Activated naive CD8-positive, alpha-beta T cell (primary cell): ENCODE measurements around the gene BRI3BP.

Experiments used
- H3K27ac Mint-ChIP-seq: one replicate; pipeline ENCODE4 v1.8.0; 2021; ENCODE audit warnings: mixed read lengths
- H3K27me3 Mint-ChIP-seq: one replicate; pipeline ENCODE4 v1.8.0; 2021; ENCODE audit warnings: mixed read lengths
- H3K36me3 Mint-ChIP-seq: one replicate; pipeline ENCODE4 v1.8.0; 2021; ENCODE audit warnings: mixed read lengths
- H3K4me1 Mint-ChIP-seq: one replicate; pipeline ENCODE4 v1.8.0; 2021; ENCODE audit warnings: low read depth, mixed read lengths
- H3K4me3 Mint-ChIP-seq: one replicate; pipeline ENCODE4 v1.8.0; 2021; ENCODE audit warnings: mild to moderate bottlenecking, mixed read lengths
- H3K9me3 Mint-ChIP-seq: one replicate; pipeline ENCODE4 v1.8.0; 2021; ENCODE audit warnings: low read depth, mixed read lengths

Gene BRI3BP

GRCh38 chr12:124995200-124995961 is 1.9 kb downstream of the BRI3BP start:
- H3K27me3 Mint-ChIP-seq, result no peaks in the 10 kb centered on the region
- no peaks in the 10 kb centered on the region for H3K9me3 Mint-ChIP-seq
- H3K27ac Mint-ChIP-seq, result no peak overlapping the region
- H3K4me1 Mint-ChIP-seq, result peaks cover 19% of the 10 kb centered on the region
- H3K36me3 Mint-ChIP-seq, result no peaks in the 10 kb centered on the region
- peak overlapping the region; percentile 93 for H3K4me3 Mint-ChIP-seq

- H3K4me1 Mint-ChIP-seq, result peaks cover 13% of the 10 kb centered on the region
- no peaks in the 10 kb centered on the region for H3K27me3 Mint-ChIP-seq
- no peaks in the 10 kb centered on the region for H3K9me3 Mint-ChIP-seq
- no peak overlapping the region for H3K27ac Mint-ChIP-seq
- no peaks in the 10 kb centered on the region for H3K36me3 Mint-ChIP-seq
- H3K4me3 Mint-ChIP-seq, result no peak overlapping the region
Observed at GRCh38 chr12:124998705-124999104, 5.3 kb downstream of the BRI3BP start.

GRCh38 chr12:125001636-125002035 is 8.2 kb downstream of the BRI3BP start:
- Mint-ChIP-seq H3K4me1 (peaks cover 2% of the 10 kb centered on the region), H3K4me3 (no peak overlapping the region), H3K36me3 (no peaks in the 10 kb centered on the region), H3K27me3 (no peaks in the 10 kb centered on the region), H3K27ac (no peak overlapping the region), H3K9me3 (no peaks in the 10 kb centered on the region)

GRCh38 chr12:125003021-125003420 is 9.6 kb downstream of the BRI3BP start:
- Mint-ChIP-seq H3K4me3 (no peak overlapping the region), H3K4me1 (peaks cover 6% of the 10 kb centered on the region), H3K36me3 (peaks cover 2% of the 10 kb centered on the region), H3K27ac (no peak overlapping the region), H3K9me3 (no peaks in the 10 kb centered on the region), H3K27me3 (no peaks in the 10 kb centered on the region)

DNA sequence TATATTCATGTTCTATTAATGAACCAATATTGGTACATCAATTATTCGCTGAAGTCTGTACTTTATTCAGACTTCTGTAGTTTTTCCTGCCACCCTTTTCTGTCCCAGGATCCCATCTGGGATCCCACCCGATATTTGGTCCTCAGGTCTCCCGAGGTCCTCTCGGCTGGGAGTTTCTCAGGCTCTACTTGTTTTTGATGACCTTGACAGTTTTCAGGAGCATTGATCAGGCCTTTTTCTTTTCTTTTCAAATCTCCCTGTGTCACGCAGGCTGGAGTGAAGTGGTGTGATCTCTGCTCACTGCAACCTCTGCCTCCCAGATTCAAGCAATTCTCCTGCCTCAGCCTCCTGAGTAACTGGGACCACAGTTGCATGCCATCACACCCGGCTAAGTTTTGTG is 11.2 kb downstream of the BRI3BP start:
- Mint-ChIP-seq H3K27me3 (no peaks in the 10 kb centered on the region), H3K9me3 (no peaks in the 10 kb centered on the region), H3K36me3 (peaks cover 2% of the 10 kb centered on the region), H3K27ac (no peak overlapping the region), H3K4me3 (no peak overlapping the region), H3K4me1 (peaks cover 6% of the 10 kb centered on the region)

DNA sequence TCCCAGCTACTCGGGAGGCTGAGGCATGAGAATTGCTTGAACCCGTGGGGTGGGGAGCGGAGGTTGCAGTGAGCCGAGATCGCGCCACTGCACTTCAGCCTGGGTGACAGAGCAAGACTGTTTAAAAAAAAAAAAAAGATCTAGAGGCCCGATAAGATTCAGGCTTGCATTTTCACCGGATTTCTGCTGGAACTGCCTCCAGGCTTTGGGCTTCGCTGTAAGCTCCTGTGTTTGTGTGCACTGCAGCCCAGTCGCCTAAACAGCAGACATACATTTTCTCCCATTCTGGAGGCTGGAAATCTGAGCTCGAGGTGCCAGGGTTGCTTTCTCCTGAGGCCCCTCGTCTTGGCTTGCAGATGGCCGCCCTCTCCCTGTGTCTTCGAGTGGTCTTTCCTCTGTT is 12.2 kb downstream of the BRI3BP start:
- no peak overlapping the region for H3K4me3 Mint-ChIP-seq
- H3K4me1 Mint-ChIP-seq, result peaks cover 4% of the 10 kb centered on the region
- H3K27me3 Mint-ChIP-seq, result no peaks in the 10 kb centered on the region
- no peaks in the 10 kb centered on the region for H3K9me3 Mint-ChIP-seq
- H3K27ac Mint-ChIP-seq, result no peak overlapping the region
- H3K36me3 Mint-ChIP-seq, result peaks cover 2% of the 10 kb centered on the region

DNA sequence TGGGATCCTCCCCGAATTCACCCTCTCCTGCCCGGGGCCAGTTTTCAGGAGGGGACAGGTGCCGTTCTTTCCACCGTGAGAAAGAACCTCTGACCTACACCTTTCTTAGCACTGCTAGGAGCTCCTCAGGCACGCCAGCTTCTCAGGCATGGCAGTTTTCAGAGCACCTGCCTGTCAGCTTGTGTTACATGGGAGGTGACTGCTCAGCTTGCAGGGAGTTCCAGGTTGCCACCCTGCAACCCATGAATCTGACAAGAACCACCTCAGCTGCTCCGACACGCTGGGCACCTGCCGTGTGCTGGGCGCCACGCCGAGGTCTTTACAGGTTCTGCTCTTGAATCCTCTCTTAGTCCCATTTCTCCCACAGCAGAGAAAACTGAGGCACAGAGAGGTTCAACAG is 12.9 kb downstream of the BRI3BP start:
- Mint-ChIP-seq H3K4me3 (no peak overlapping the region), H3K36me3 (peaks cover 2% of the 10 kb centered on the region), H3K27ac (no peak overlapping the region), H3K4me1 (peaks cover 4% of the 10 kb centered on the region), H3K27me3 (no peaks in the 10 kb centered on the region), H3K9me3 (no peaks in the 10 kb centered on the region)

DNA sequence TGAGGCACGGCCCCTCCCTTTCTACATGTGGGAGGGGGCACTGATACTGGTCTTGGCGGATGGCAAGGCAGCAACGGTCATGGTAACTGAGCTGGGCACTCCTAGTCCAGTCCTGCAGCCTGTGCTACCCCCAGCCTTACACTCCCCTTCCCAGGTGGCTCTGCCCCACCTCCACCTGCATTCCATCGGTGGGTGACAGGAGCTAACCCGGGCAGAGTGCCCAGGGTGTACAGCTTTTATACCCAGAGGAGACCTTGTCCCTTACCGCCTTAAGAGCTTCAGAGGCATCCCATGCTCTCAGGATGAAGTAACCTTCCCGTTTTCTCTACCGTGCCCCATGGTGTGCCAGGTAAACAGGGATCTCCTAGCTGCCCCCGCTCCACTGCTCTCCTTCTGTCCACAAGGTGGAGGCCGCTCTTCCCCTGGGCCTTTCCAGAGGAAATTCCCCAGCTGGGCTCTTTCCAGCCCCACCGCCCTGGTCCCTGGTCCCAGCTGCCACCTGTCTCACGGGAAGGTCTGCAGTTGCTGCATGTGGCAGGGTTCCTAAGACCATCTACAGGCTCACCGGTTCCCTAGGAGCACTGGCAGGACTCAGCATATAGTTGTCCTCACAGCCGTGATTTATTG is 20.5 kb downstream of the BRI3BP start:
- H3K4me1 Mint-ChIP-seq, result no peaks in the 10 kb centered on the region
- no peak overlapping the region for H3K4me3 Mint-ChIP-seq
- H3K36me3 Mint-ChIP-seq, result peaks cover 2% of the 10 kb centered on the region
- no peak overlapping the region for H3K27ac Mint-ChIP-seq
- H3K9me3 Mint-ChIP-seq, result no peaks in the 10 kb centered on the region
- no peaks in the 10 kb centered on the region for H3K27me3 Mint-ChIP-seq

GRCh38 chr12:125014526-125014925 is 21.1 kb downstream of the BRI3BP start:
- no peaks in the 10 kb centered on the region for H3K9me3 Mint-ChIP-seq
- no peak overlapping the region for H3K27ac Mint-ChIP-seq
- no peak overlapping the region for H3K4me3 Mint-ChIP-seq
- peaks cover 4% of the 10 kb centered on the region for H3K36me3 Mint-ChIP-seq
- no peaks in the 10 kb centered on the region for H3K4me1 Mint-ChIP-seq
- H3K27me3 Mint-ChIP-seq, result no peaks in the 10 kb centered on the region

GRCh38 chr12:125015680-125016310 is 22.4 kb downstream of the BRI3BP start:
- Mint-ChIP-seq H3K4me3 (no peak overlapping the region), H3K27ac (no peak overlapping the region), H3K9me3 (no peaks in the 10 kb centered on the region), H3K36me3 (peaks cover 4% of the 10 kb centered on the region), H3K27me3 (no peaks in the 10 kb centered on the region), H3K4me1 (no peaks in the 10 kb centered on the region)

DNA sequence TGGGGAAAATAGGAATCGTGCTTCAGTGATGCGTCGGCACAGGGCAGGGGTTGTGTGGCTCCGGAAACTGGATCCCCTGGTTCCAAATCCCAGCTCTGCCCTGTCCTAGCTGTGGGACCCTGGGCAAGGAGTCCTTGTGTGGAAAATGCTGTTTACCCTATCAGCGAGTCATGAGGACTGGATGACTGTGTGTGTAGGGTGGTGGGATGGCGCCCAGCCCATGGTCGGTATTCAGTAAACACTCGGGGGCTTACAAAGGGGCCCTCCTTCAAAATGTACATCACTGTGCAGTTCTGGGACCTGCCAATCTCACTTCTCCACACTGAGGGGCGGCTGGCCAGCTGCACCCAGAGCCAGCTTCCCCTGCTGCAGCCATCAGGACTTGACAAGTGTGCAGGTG is 24.4 kb downstream of the BRI3BP start:
- H3K9me3 Mint-ChIP-seq, result no peaks in the 10 kb centered on the region
- H3K36me3 Mint-ChIP-seq, result peaks cover 4% of the 10 kb centered on the region
- H3K4me3 Mint-ChIP-seq, result no peak overlapping the region
- H3K27me3 Mint-ChIP-seq, result no peaks in the 10 kb centered on the region
- no peaks in the 10 kb centered on the region for H3K4me1 Mint-ChIP-seq
- H3K27ac Mint-ChIP-seq, result no peak overlapping the region

- no peaks in the 10 kb centered on the region for H3K9me3 Mint-ChIP-seq
- no peaks in the 10 kb centered on the region for H3K4me1 Mint-ChIP-seq
- no peak overlapping the region for H3K27ac Mint-ChIP-seq
- H3K4me3 Mint-ChIP-seq, result no peak overlapping the region
- H3K27me3 Mint-ChIP-seq, result no peaks in the 10 kb centered on the region
- H3K36me3 Mint-ChIP-seq, result peaks cover 4% of the 10 kb centered on the region
Observed at GRCh38 chr12:125018356-125018755, 24.9 kb downstream of the BRI3BP start.

DNA sequence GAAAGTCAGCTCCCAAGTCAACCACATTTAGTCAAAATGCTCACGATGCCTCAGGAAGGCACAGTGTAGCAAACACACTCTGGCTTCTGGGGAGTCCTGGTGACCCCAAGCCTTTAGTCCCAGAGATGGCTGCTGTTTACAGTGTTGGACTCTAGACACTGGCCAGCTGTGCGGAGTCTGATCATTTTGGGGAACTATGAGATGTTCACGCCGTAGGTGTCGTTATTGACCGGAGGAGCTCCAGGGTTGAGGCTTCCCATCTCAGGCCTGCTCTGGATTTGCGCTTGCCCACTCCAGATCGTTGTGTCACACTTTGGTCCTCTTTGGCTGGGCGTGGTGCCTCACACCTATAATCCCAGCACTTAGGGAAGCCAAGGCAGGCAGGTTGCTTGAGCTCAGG is 27.7 kb downstream of the BRI3BP start:
- no peaks in the 10 kb centered on the region for H3K4me1 Mint-ChIP-seq
- no peaks in the 10 kb centered on the region for H3K9me3 Mint-ChIP-seq
- peaks cover 4% of the 10 kb centered on the region for H3K36me3 Mint-ChIP-seq
- H3K4me3 Mint-ChIP-seq, result no peak overlapping the region
- H3K27me3 Mint-ChIP-seq, result no peaks in the 10 kb centered on the region
- H3K27ac Mint-ChIP-seq, result no peak overlapping the region

DNA sequence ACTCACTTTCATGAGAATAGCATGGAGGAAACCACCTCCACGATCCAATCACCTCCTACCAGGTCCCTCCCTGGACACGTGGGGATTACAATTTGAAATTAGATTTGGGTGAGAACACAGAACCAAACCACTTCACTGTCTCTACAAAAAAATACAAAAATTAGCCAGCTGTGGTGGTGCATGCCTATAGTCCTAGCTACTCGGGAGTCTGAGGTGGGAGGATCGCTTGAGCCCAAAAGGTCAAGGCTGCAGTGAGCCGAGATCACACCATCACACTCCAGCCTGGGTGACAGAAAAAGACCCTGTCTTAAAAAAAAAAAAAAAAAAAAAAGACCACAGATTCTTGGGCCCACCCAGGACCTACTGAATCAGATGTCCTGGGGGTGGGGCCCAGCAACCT is 28.3 kb downstream of the BRI3BP start:
- Mint-ChIP-seq H3K9me3 (no peaks in the 10 kb centered on the region), H3K27me3 (no peaks in the 10 kb centered on the region), H3K36me3 (peaks cover 4% of the 10 kb centered on the region), H3K4me3 (no peak overlapping the region), H3K27ac (no peak overlapping the region), H3K4me1 (no peaks in the 10 kb centered on the region)

DNA sequence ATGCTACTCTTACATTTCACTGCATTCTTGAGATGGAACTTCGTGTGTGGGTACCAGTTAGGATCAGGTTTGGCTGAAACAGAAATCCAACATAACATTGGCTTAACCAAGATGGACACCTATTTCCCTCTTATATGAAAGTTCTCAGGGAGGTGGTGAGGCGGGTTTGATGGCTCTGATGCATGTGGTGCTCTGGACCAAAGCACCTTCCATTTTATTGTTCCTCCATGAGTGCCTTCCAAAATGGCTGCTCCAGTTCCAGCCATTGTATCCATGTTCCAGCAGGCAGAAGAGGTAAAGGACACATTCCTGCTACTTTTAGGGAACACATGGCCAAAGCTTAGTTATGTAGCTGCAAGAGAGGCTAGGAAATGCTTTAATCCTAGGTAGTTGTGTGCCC is 29.6 kb downstream of the BRI3BP start:
- Mint-ChIP-seq H3K27ac (no peak overlapping the region), H3K9me3 (no peaks in the 10 kb centered on the region), H3K4me3 (no peak overlapping the region), H3K27me3 (no peaks in the 10 kb centered on the region), H3K36me3 (peaks cover 4% of the 10 kb centered on the region), H3K4me1 (no peaks in the 10 kb centered on the region)
